Mesothelial cell of epicardium (in vitro differentiated cells): ENCODE data around the gene USP44. TPM values are rescaled to one million over a fixed set of nuclear protein-coding genes. Genes with fewer than 3 reads are reported as not detected.

Source experiments
- DNase-seq, 2 experiments: peaks; one replicate each; pipeline ENCODE4 v3.0.0; 2021; ENCODE audit warnings: low spot score in 2 of 2; ENCODE audit not compliant: unreplicated experiment in 2 of 2
- H3K27ac Mint-ChIP-seq: 2 replicates; pipeline ENCODE4 v1.8.0; 2021; ENCODE audit warnings: mixed read lengths
- H3K27me3 Mint-ChIP-seq: 2 replicates; pipeline ENCODE4 v1.8.0; 2021; ENCODE audit warnings: low read depth, mixed read lengths
- H3K36me3 Mint-ChIP-seq: 2 replicates; pipeline ENCODE4 v1.8.0; 2021; ENCODE audit warnings: mixed read lengths
- H3K4me1 Mint-ChIP-seq: 2 replicates; pipeline ENCODE4 v1.8.0; 2021; ENCODE audit warnings: mixed read lengths
- H3K4me3 Mint-ChIP-seq: 2 replicates; pipeline ENCODE4 v1.8.0; 2021; ENCODE audit warnings: mild to moderate bottlenecking, moderate library complexity, mixed read lengths
- H3K9me3 Mint-ChIP-seq: 2 replicates; pipeline ENCODE4 v1.8.0; 2021; ENCODE audit warnings: mixed read lengths
- CTCF ChIP-seq: fragments of 200-600 bp; sonication (generic); IDR thresholded peaks from one replicate; pipeline ENCODE4 v1.5.0; 2021; ENCODE audit warnings: antibody characterized with exemption; ENCODE audit not compliant: unreplicated experiment
- total RNA-seq: library from RNA; stranded (reverse); gene quantifications from 3 replicates; pipeline ENCODE4 v1.2.1, GENCODE V29; 2021

Gene USP44
- total RNA-seq, 1 donor from 2014 or later, result 0.25 TPM

- no peak overlapping the region for H3K27ac Mint-ChIP-seq
- no peaks in the 10 kb centered on the region for H3K36me3 Mint-ChIP-seq
- TF ChIP-seq CTCF, result no peak
- no peak for DNase-seq
- peaks cover 19% of the 10 kb centered on the region for H3K4me1 Mint-ChIP-seq
- no peaks in the 10 kb centered on the region for H3K9me3 Mint-ChIP-seq
- no peak overlapping the region for H3K4me3 Mint-ChIP-seq
- no peaks in the 10 kb centered on the region for H3K27me3 Mint-ChIP-seq
These were observed 22.8 kb downstream of the USP44 start for GRCh38 chr12:95528431-95528830.

- no peak overlapping the region for H3K4me3 Mint-ChIP-seq
- no peaks in the 10 kb centered on the region for H3K9me3 Mint-ChIP-seq
- DNase-seq, result no peak
- H3K27me3 Mint-ChIP-seq, result no peaks in the 10 kb centered on the region
- no peaks in the 10 kb centered on the region for H3K4me1 Mint-ChIP-seq
- H3K27ac Mint-ChIP-seq, result no peak overlapping the region
- no peaks in the 10 kb centered on the region for H3K36me3 Mint-ChIP-seq
- TF ChIP-seq CTCF, result no peak
These were observed 28.6 kb downstream of the USP44 start for GRCh38 chr12:95522692-95523091.

- Mint-ChIP-seq H3K9me3 (no peaks in the 10 kb centered on the region), H3K4me3 (no peak overlapping the region), H3K27ac (no peak overlapping the region), H3K4me1 (peaks cover 14% of the 10 kb centered on the region), H3K27me3 (no peaks in the 10 kb centered on the region), H3K36me3 (no peaks in the 10 kb centered on the region)
- DNase-seq, result no peak
- TF ChIP-seq CTCF, result no peak
These were observed 30.5 kb downstream of the USP44 start for GRCh38 chr12:95520816-95521215.

DNA sequence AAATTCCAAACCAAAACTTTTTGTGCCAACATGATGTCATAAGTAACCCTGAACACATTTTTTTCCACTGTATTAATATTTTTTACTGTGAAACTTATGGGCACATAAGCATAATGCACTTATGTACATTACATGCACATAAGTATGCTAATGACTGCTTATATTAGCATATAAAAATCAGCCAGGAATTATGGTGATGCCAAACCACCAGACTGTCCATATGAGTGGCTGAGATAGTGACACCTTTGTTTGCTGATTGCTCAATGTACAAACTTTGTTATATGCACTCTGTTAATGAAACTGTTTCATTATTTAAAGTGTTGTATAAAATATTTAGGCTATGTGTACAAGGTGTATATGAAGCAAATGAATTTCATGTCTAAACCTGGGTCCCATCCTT lies 32.3 kb downstream of the USP44 start:
- peaks cover 14% of the 10 kb centered on the region for H3K4me1 Mint-ChIP-seq

GRCh38 chr12:95517246-95517645 lies 34.0 kb downstream of the USP44 start:
- H3K27me3 Mint-ChIP-seq, result no peaks in the 10 kb centered on the region
- H3K36me3 Mint-ChIP-seq, result peaks cover 21% of the 10 kb centered on the region
- TF ChIP-seq CTCF, result no peak
- no peak overlapping the region for H3K4me3 Mint-ChIP-seq
- no peak for DNase-seq
- peak overlapping the region; percentile 61 for H3K27ac Mint-ChIP-seq
- no peaks in the 10 kb centered on the region for H3K9me3 Mint-ChIP-seq
- H3K4me1 Mint-ChIP-seq, result peaks cover 14% of the 10 kb centered on the region

More for the DNA sequence above, 32.3 kb downstream of the USP44 start:
- H3K27ac Mint-ChIP-seq, result no peak overlapping the region
- H3K27me3 Mint-ChIP-seq, result no peaks in the 10 kb centered on the region
- H3K36me3 Mint-ChIP-seq, result peaks cover 9% of the 10 kb centered on the region
- TF ChIP-seq CTCF, result no peak
- no peak for DNase-seq
- no peaks in the 10 kb centered on the region for H3K9me3 Mint-ChIP-seq
- H3K4me3 Mint-ChIP-seq, result no peak overlapping the region

GRCh38 chr12:95516757-95517156 lies 34.5 kb downstream of the USP44 start:
- Mint-ChIP-seq H3K27ac (peak overlapping the region; percentile 80), H3K4me1 (peaks cover 14% of the 10 kb centered on the region), H3K9me3 (no peaks in the 10 kb centered on the region), H3K4me3 (no peak overlapping the region), H3K36me3 (peaks cover 26% of the 10 kb centered on the region), H3K27me3 (no peaks in the 10 kb centered on the region)
- no peak for TF ChIP-seq CTCF
- DNase-seq, result no peak
